Endothelial cell of umbilical vein (primary cell): ENCODE measurements around the gene SELL. TPM values are rescaled to one million over a fixed set of nuclear protein-coding genes. Genes with fewer than 3 reads are reported as not detected.

Source experiments
- BruUV-seq: library from RNA; stranded (reverse); fragments of 400-500 nt; replicated peaks from 2 replicates; lab custom pipeline; 2021; lab: Mats Ljungman, UMichigan
- CTCF ChIA-PET: fragments of 300-600, 350-600 bp; sonication (Branson Sonifier 250); formaldehyde crosslinking; loops from one replicate; lab custom pipeline; 2021; ENCODE audit warnings: antibody characterized with exemption, inconsistent platforms; lab: Charles Lee
- POLR2A ChIA-PET: fragments of 300-600, 350-600 bp; sonication (Branson Sonifier 250); formaldehyde crosslinking; loops from one replicate; lab custom pipeline; 2021; ENCODE audit warnings: antibody characterized with exemption, inconsistent platforms; lab: Charles Lee
- DNase-seq: peaks from one replicate; pipeline ENCODE4 v3.0.0-alpha.2; 2011; ENCODE audit warnings: low read depth, low spot score
- FAIRE-seq: peaks from 2 replicates; lab custom pipeline; 2011; peaks lifted over from hg19 to GRCh38; lab: Jason Lieb, UNC
- H2AFZ ChIP-seq: 2 replicates; pipeline ENCODE4 v1.6.0; 2012; ENCODE audit warnings: low read depth, low read length, control low read depth, inconsistent platforms
- H3K27ac ChIP-seq: 2 replicates; pipeline ENCODE4 v1.5.1; 2011; ENCODE audit warnings: low read depth, mild to moderate bottlenecking, control low read depth, low read length, moderate library complexity; ENCODE audit not compliant: insufficient read depth
- H3K27me3 ChIP-seq, 2 experiments: 2 replicates each; pipeline versions ENCODE4 v1.6.0 to v1.6.1; 2011; ENCODE audit warnings: low read length in 2 of 2, mixed read lengths in 1 of 2; ENCODE audit not compliant: control insufficient read depth in 2 of 2, insufficient read depth in 2 of 2
- H3K36me3 ChIP-seq, 2 experiments: 2 replicates in 1 of 2; 3 replicates in 1 of 2; pipeline ENCODE4 v1.5.1; 2011; ENCODE audit warnings: low read length in 2 of 2, mild to moderate bottlenecking in 1 of 2, moderate library complexity in 1 of 2; ENCODE audit not compliant: control insufficient read depth in 2 of 2, insufficient read depth in 2 of 2; ENCODE audit errors: extremely low read depth in 1 of 2
- H3K4me1 ChIP-seq: 3 replicates; pipeline ENCODE4 v1.5.1; 2011; ENCODE audit warnings: mild to moderate bottlenecking, low read length; ENCODE audit not compliant: control insufficient read depth, insufficient read depth; ENCODE audit errors: extremely low read depth
- H3K4me2 ChIP-seq: 2 replicates; pipeline ENCODE4 v1.6.1; 2011; ENCODE audit warnings: low read length, control low read depth, mixed read lengths; ENCODE audit not compliant: insufficient read depth
- H3K4me3 ChIP-seq, 3 experiments: fragments of 200-600 bp in 1 of 3; sonication (generic), shearing (Covaris generic) in 1 of 3; replicated peaks in 1 of 3; 2 replicates each; pipeline ENCODE4 v1.5.1; 2011 to 2016; ENCODE audit warnings: control low read depth in 3 of 3, low read length in 3 of 3, mild to moderate bottlenecking in 2 of 3, inconsistent platforms in 1 of 3, low read depth in 1 of 3, moderate library complexity in 1 of 3; ENCODE audit not compliant: insufficient read depth in 1 of 3
- H3K79me2 ChIP-seq: 2 replicates; pipeline ENCODE4 v1.6.0; 2012; ENCODE audit warnings: low read length, inconsistent platforms; ENCODE audit not compliant: control insufficient read depth, insufficient read depth
- H3K9ac ChIP-seq: replicated peaks from 2 replicates; pipeline ENCODE3; 2011; ENCODE audit warnings: low read length, control low read depth; ENCODE audit not compliant: insufficient read depth; ENCODE audit errors: extremely low read depth
- H3K9me1 ChIP-seq: replicated peaks from 3 replicates; pipeline ENCODE4 v1.6.0; 2011; ENCODE audit warnings: mild to moderate bottlenecking, low read length; ENCODE audit not compliant: control insufficient read depth, insufficient read depth; ENCODE audit errors: extremely low read depth
- H3K9me3 ChIP-seq: replicated peaks from 2 replicates; pipeline ENCODE4 v1.5.1; 2012; ENCODE audit warnings: low read length, inconsistent platforms; ENCODE audit not compliant: control insufficient read depth, insufficient read depth
- H4K20me1 ChIP-seq: replicated peaks from 2 replicates; pipeline ENCODE3; 2011; ENCODE audit warnings: mild to moderate bottlenecking, low read length; ENCODE audit not compliant: control insufficient read depth, insufficient read depth; ENCODE audit errors: extremely low read depth
- EZH2 ChIP-seq: IDR thresholded peaks from 2 replicates; pipeline ENCODE4 v1.6.1; 2012; ENCODE audit warnings: borderline replicate concordance, low read depth, mild to moderate bottlenecking, moderate library complexity, low read length, inconsistent platforms; ENCODE audit not compliant: severe bottlenecking
- FOS ChIP-seq: IDR thresholded peaks from 2 replicates; pipeline ENCODE4 v1.6.1; 2011; ENCODE audit warnings: mild to moderate bottlenecking, low read length, moderate library complexity, borderline replicate concordance; ENCODE audit not compliant: insufficient read depth
- GATA2 ChIP-seq: IDR thresholded peaks from 2 replicates; pipeline ENCODE4 v1.7.0; 2011; ENCODE audit warnings: low read depth, mild to moderate bottlenecking, moderate library complexity, mixed read lengths, low read length; ENCODE audit not compliant: insufficient read length, insufficient read depth
- JUN ChIP-seq: IDR thresholded peaks from 2 replicates; pipeline ENCODE4 v1.6.1; 2011; ENCODE audit warnings: borderline replicate concordance, low read depth; ENCODE audit not compliant: insufficient read length, insufficient read depth
- MYC ChIP-seq: IDR thresholded peaks from one replicate; pipeline ENCODE4 v1.6.1; 2011; ENCODE audit warnings: mild to moderate bottlenecking, low read depth, low read length
- POLR2A ChIP-seq: IDR thresholded peaks from 2 replicates; pipeline ENCODE4 v1.6.1; 2012; ENCODE audit warnings: low read depth, mild to moderate bottlenecking, control low read depth, low read length
- POLR2AphosphoS5 ChIP-seq: IDR thresholded peaks from 2 replicates; pipeline ENCODE4 v1.6.1; 2012; ENCODE audit warnings: low read depth, mild to moderate bottlenecking, control low read depth, low read length, moderate library complexity; ENCODE audit not compliant: insufficient read depth
- dilution Hi-C: fragments of 300-500 bp; cut with MboI; formaldehyde crosslinking; loops from one replicate; pipeline ENCODE4 v1.15.0; 2019; ENCODE audit warnings: low sequenced_read_pairs; ENCODE audit not compliant: extremely low pct_ligation_motif_present
- intact Hi-C: fragments of 100-400 bp; cut with micrococcal nuclease; formaldehyde crosslinking; loops from one replicate; pipeline ENCODE4 v1.10.0; 2022
- polyA plus RNA-seq, 4 experiments: library from polyadenylated mRNA; depleted of rRNA in 3 of 4; stranded (reverse) in 3 of 4; unstranded in 1 of 4; fragments of >200 nt; gene quantifications; 2 replicates each; pipeline versions ENCODE4 v1.2.1 to v1.2.3, GENCODE V29; 2011 to 2012; ENCODE audit warnings: missing spikeins in 1 of 4
- total RNA-seq: library from RNA; stranded (reverse); gene quantifications from 2 replicates; pipeline ENCODE4 v1.2.3, GENCODE V29; 2021
- TF ChIP-seq, protein P1 (sequence below): IDR thresholded peaks from 2 replicates; pipeline ENCODE4 v1.6.1; 2011; ENCODE audit not compliant: insufficient read depth, insufficient read length
- TF ChIP-seq, protein P2 (sequence below), 2 donors: IDR thresholded peaks; 1 replicate in 1 of 2; 2 replicates in 1 of 2; pipeline ENCODE4 v1.5.1; 2011; ENCODE audit warnings: low read length in 2 of 2, mild to moderate bottlenecking in 2 of 2, moderate library complexity in 2 of 2, control low read depth in 1 of 2, inconsistent platforms in 1 of 2, low read depth in 1 of 2; ENCODE audit not compliant: insufficient read depth in 1 of 2; ENCODE audit errors: extremely low read depth in 1 of 2

The SELL gene
- total and polyA plus RNA-seq, 2 donors (not counting 3 experiments of a cell fraction or from before 2014, with no cell fraction given) = 0.68 to 1.8 TPM

DNA sequence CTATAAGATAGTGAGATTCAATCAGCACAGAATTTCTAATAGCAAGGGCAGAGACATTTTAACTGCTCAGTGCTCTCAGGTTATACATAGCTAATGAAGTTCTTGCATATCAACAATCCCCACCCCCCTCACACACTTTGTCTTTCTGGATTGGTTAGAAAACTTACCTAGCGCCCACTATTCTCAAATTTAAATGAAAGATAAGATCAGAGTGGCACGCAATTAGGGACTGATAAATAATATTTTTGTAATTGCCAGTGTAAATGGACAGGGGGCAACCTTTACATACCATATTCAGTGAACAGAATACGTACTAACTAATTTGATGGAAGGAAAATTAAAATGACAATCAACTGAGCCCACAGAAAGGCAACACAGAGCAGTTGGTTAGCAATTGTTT is 11.7 kb downstream of the SELL start:
- dilution Hi-C loops = no loop called here
- intact Hi-C loops = no loop called here
- POLR2A ChIA-PET = no interaction called here

More for the DNA sequence above, 11.7 kb downstream of the SELL start:
- no peaks in the 10 kb centered on the region for H3K9me1 ChIP-seq
- CTCF ChIA-PET = interaction anchor here (0.7 to 1.5 kb wide), 4 partner anchors 12 to 134 kb away, joined by 3 to 8 read pairs (median 4); no protein-coding TSS in a partner anchor
- H3K4me1 ChIP-seq = peaks cover 5% of the 10 kb centered on the region
- TF ChIP-seq GATA2 (no peak), FOS (no peak), JUN (no peak), POLR2AphosphoS5 (no peak), EZH2 (no peak), MYC (no peak), POLR2A (no peak)
- TF ChIP-seq, protein P1, sequence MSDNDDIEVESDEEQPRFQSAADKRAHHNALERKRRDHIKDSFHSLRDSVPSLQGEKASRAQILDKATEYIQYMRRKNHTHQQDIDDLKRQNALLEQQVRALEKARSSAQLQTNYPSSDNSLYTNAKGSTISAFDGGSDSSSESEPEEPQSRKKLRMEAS = no peak
- TF ChIP-seq, protein P2, sequence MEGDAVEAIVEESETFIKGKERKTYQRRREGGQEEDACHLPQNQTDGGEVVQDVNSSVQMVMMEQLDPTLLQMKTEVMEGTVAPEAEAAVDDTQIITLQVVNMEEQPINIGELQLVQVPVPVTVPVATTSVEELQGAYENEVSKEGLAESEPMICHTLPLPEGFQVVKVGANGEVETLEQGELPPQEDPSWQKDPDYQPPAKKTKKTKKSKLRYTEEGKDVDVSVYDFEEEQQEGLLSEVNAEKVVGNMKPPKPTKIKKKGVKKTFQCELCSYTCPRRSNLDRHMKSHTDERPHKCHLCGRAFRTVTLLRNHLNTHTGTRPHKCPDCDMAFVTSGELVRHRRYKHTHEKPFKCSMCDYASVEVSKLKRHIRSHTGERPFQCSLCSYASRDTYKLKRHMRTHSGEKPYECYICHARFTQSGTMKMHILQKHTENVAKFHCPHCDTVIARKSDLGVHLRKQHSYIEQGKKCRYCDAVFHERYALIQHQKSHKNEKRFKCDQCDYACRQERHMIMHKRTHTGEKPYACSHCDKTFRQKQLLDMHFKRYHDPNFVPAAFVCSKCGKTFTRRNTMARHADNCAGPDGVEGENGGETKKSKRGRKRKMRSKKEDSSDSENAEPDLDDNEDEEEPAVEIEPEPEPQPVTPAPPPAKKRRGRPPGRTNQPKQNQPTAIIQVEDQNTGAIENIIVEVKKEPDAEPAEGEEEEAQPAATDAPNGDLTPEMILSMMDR (IDR thresholded peaks at IDR 0.05; ENCODE audit: extremely low read depth in 1 of 2, insufficient read depth in 1 of 2, low read depth in 1 of 2, low read length in 2 of 2) = no peak
- no peaks in the 10 kb centered on the region for H3K36me3 ChIP-seq
- BruUV-seq = no TSS peak
- no peaks in the 10 kb centered on the region for H3K9me3 ChIP-seq
- H4K20me1 ChIP-seq = no peaks in the 10 kb centered on the region
- no peak for FAIRE-seq
- no peak overlapping the region for H3K4me3 ChIP-seq
- no peaks in the 10 kb centered on the region for H3K27me3 ChIP-seq
- H3K9ac ChIP-seq = no peak overlapping the region
- DNase-seq = no peak
- H2AFZ ChIP-seq = no peak overlapping the region
- H3K27ac ChIP-seq = no peak overlapping the region
- H3K79me2 ChIP-seq = no peaks in the 10 kb centered on the region
- no peak overlapping the region for H3K4me2 ChIP-seq
